Jurkat, Clone E6-1 (cell line): ENCODE results near the gene PARD3.

Experiments used
- DNase-seq: peaks from one replicate; pipeline ENCODE4 v3.0.0-alpha.2; 2011; ENCODE audit warnings: low read depth, low spot score
- H3K4me3 ChIP-seq: 2 replicates; pipeline ENCODE4 v1.5.1; 2011; ENCODE audit warnings: mild to moderate bottlenecking, low read length, control low read depth, moderate library complexity

PARD3 gene

GRCh38 chr10:34549001-34549400 is 266.1 kb downstream of the PARD3 start:
- no peak for DNase-seq
- no peak overlapping the region for H3K4me3 ChIP-seq

DNA sequence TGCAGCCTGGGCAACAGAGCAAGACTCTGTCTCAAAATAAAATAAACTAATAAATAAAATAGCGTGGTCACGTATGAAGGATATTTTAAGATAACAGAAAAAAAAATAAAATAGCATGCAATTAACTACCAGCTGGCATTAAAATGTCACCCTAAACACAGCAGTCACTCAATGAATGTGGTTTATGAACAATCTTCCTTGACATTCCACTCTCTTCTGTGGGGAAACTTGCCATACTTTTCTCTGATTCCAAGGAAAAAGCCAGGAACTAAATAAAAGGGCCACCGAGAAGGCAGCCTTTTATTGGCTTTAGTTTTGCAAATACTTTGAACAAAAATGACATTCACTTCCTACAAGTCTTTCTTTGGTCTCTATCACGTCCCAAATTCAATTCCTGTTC is 266.6 kb downstream of the PARD3 start:
- no peak overlapping the region for H3K4me3 ChIP-seq
- DNase-seq = no peak

GRCh38 chr10:34547695-34548094 is 267.4 kb downstream of the PARD3 start:
- H3K4me3 ChIP-seq = no peak overlapping the region
- no peak for DNase-seq

DNA sequence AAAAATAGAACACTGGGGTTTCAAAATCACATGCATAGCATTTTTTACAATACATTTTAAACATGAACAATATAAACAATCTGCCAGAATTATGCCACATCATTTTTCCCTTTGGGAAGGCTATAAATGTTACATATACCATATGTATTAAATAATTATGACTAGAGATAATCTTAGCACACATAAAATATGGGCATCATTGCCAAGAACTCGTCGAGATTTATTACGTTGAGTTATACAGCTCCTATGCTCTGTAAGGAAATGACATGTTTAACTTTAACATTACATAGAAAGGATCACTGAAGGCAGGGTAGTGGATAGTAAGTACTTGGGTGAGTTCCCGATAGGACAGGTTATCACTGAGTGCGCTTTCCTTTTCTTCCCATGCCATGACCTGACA is 267.8 kb downstream of the PARD3 start:
- H3K4me3 ChIP-seq = no peak overlapping the region
- no peak for DNase-seq

- no peak for DNase-seq
- no peak overlapping the region for H3K4me3 ChIP-seq
These were observed 270.7 kb downstream of the PARD3 start for GRCh38 chr10:34544400-34544799.

DNA sequence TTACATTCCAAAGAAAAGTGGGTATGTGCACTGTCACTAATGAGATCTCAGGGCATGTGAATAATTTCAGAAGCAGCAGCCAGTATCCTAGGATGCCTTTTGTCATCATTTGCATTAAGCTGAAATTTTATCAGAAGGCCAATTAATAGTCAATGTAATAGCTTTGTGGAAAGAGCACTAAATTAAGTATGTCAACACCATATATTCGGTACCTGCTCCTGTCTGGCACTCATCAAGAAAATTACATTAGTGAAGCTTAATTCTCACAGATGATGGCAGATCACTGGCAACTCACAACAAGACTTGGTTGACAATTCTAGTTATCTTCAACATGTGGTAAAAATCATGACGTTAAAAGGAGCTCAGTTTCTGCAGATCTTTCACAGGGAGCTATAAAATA is 271.4 kb downstream of the PARD3 start:
- DNase-seq = no peak
- no peak overlapping the region for H3K4me3 ChIP-seq

DNA sequence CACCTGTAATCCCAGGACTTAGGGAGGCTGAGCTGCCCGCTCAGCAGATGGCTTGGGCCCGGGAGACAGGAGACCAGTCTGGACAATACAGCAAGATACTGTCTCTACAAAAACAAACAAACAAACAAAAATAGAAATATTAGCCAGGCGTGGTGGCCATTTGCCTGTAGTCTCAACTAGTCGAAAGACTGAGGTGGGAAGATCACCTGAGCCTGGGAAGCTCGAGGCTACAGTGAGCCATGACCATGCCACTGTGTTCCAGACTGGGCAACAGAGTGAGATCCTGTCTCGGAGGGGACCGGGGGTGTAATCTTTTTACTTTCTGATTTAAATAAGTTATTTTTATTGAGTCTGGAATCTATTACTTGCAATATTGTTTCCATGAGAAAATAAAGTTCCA is 274.6 kb downstream of the PARD3 start:
- DNase-seq = no peak
- H3K4me3 ChIP-seq = no peak overlapping the region

DNA sequence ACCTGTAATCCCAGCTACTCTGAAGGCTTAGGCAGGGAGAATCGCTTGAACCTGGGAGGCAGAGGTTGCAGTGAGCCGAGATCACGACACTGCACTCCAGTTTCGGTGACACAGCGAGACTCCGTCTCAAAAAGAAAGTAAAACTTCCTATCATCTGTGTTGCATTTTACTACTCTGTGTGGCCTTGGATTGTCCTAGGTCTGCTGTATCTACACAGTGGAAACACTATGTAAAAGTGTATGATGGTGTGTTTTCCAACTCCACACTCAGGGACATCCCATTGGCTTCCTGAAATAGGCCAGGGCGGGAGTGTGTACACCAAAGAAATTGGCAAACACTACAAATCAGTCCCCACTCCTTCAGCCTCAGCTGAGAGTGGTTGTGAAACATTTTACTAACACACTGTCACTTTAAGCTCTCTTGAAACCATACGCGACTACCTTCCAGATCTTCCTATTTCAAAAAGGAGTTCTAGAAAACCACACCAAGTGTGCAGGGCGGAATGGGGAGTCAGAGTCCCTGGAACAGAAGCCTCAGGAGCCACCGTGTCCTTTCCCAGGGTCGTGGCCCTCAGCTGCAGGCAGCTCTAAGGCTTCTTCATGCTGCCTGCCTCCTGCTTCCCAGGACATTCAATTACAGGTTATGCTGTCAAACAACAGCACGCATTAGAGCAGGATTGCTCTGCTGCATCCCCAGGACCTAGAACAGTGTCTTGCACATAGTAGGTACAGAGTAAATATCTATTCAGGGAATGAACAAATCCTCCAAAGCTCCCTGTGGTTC is 275.4 kb downstream of the PARD3 start:
- DNase-seq = no peak

GRCh38 chr10:34538281-34538829 is 276.7 kb downstream of the PARD3 start:
- H3K4me3 ChIP-seq = no peak overlapping the region
- no peak for DNase-seq

More for the DNA sequence above, 275.4 kb downstream of the PARD3 start:
- no peak overlapping the region for H3K4me3 ChIP-seq

DNA sequence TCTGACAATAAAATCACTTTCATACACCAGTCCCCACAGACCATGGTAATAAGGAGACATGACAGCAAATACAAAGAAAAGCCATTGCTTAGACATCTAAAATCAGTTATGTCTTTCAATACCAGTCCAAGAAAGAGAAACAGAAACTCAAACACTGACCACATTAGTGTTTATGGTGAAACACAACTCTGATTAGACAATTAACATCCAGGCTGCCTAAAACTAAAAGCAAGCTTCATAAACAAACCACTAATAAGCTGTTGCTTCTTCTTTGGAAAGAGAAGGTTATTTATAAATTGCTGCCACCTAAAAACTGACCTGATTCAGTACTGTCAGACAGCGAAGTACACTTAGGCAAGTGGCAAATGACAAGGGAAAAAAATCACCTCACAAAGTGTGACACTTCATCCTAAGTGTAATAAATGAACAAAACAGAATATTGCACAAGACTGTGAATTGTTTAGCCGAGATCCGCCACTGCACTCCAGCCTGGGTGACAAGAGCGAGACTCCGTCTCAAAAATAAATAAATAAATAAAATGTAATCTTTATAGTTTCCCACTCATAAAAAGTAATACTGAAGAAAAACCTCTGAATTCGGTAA is 277.4 kb downstream of the PARD3 start:
- no peak overlapping the region for H3K4me3 ChIP-seq
- no peak for DNase-seq

GRCh38 chr10:34535872-34536271 is 279.2 kb downstream of the PARD3 start:
- no peak overlapping the region for H3K4me3 ChIP-seq
- no peak for DNase-seq

DNA sequence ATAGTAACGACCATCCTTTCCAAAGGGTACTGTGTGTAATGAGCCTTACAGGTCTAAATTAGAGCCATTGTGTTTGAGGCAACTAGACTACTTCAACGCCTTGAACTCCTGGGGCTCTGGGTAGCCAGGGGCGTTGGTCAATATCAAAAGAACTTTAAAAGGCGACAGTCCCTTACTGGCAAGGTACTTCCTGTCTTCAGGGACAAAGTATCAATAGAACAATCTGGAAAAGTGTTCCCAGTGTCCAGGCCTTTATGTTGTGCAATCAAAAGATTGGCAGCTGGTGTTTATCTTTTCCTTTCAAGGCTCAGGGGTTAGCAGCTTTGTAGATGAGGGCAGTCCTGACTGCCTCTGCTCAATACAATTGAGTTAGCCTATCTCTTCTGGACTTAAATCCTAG is 284.3 kb downstream of the PARD3 start:
- DNase-seq = no peak
- H3K4me3 ChIP-seq = no peak overlapping the region

DNA sequence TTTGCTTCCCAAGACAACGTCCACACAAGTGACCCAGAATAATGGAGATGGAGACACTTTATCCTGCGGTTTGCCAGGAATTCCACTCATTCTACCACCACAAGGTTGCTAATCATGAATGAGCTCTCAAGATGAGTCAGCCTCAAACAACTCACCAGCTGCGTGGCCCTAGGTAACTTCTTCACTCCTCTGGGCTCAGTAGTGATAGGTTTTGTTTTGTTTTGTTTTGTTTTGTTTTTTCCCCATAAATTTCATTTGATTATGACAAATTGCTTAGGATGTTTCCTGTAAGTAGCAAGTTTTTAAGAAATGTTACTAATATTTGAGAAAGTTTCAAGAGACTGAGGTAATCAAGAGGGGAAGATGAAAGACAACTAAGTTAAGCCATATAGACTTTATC is 286.8 kb downstream of the PARD3 start:
- DNase-seq = no peak
- H3K4me3 ChIP-seq = no peak overlapping the region

GRCh38 chr10:34526758-34527730 is 288.1 kb downstream of the PARD3 start:
- DNase-seq = no peak
- no peak overlapping the region for H3K4me3 ChIP-seq

- no peak overlapping the region for H3K4me3 ChIP-seq
- no peak for DNase-seq
These were observed 288.9 kb downstream of the PARD3 start for GRCh38 chr10:34526186-34526585.

DNA sequence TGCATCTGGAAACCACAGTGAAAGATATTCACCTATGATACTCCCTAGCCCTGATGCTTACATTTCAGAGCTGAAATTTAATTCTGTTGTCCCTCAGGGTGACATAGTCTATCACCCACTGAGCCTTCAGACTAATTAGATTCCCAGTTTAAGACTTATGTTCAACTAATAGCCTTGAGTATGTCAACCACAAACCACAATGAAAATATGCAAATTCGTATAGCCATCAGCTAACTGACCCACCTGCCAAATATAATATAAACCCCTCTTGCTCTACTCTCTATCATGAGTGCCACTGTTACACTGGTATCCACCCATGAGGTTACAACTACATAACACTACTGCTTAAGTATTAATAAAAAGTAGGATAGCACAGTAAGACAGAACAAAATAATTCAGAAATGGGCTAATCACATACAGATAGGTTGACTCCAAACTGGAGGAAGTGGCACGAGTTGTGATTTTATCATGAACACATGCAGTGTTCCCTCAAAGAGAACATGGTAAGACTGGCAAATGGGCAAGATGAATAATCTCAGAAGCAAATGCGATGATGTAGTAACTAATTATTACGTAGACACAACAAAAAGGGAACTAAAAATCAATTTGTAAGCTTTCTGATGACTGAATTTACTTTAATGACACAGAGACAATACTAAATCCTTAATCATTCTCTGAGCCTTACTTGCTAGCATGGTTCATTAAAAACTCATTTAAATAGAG is 290.6 kb downstream of the PARD3 start:
- H3K4me3 ChIP-seq = no peak overlapping the region
- no peak for DNase-seq

DNA sequence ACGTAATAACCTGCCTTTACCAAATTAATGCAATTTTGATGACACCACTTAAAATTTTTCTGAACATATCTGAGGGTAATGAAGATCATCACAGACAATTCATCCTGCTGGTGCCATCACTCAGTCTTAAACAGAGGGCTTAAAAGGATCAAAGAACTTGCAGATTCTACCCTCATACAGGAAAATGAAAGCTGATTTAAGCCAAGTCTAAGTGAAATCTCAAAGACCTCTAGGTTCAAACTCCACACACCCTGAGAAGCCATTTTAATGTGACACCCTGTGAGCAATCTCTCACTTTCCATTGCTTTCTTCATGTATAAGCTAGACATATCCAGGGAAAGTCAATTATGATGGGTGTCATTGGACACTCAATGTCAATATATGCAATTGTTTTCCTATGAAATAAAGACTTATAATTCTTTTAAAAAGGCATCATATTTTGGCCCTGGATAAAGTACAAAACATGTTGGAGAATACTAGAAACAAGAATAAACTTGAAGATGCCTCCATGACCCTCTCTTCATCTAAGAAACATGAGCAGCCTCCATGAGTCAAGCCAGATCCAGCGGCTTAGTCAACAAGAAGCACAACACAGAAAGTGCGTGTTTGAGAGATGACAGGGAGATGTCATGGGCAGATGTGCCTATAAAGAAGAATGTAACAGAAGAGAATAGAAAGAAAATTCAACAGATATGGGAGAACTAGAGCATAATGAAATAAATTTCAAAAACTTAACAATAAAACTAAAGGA is 291.9 kb downstream of the PARD3 start:
- DNase-seq = peak; percentile 11
- peak overlapping the region; percentile 20 for H3K4me3 ChIP-seq

DNA sequence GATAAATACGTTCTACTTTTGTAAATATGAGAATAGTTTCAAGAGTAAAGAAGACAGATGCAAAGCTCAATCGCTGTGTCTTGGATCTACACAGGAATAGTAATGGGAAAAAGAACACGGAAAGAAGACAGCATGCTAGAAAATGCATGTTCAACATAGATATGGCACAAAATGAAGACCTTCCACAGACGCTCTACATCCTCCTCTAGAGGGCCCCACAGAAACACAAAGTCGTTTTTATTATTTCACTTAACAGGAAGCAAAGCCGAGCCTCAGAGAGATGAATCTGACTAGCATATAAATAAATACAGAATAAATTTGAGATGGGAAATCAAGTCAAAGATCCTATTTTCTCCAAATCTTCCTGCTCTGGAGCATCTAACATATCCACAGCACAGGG is 292.6 kb downstream of the PARD3 start:
- H3K4me3 ChIP-seq = peak overlapping the region; percentile 20
- DNase-seq = peak; percentile 54
